Measurements from ENCODE around the gene MAPK8. TPM values are rescaled to one million over a fixed set of nuclear protein-coding genes. Genes with fewer than 3 reads are reported as not detected.
A peak's percentile ranks its signal among the peaks of the same experiment; 100 is the strongest.

Gene MAPK8
- total RNA-seq, 1 donor from 2014 or later, result 53.7 TPM

- Mint-ChIP-seq H3K27ac (ENCODE audit: unreplicated experiment) (no peak overlapping the region), H3K36me3 (ENCODE audit: low read depth, unreplicated experiment) (no peaks in the 10 kb centered on the region), H3K4me1 (ENCODE audit: unreplicated experiment) (no peaks in the 10 kb centered on the region), H3K27me3 (ENCODE audit: unreplicated experiment) (peaks cover 10% of the 10 kb centered on the region), H3K4me3 (ENCODE audit: unreplicated experiment) (no peak overlapping the region), H3K9me3 (ENCODE audit: unreplicated experiment) (no peaks in the 10 kb centered on the region)
- no peak for TF ChIP-seq CTCF (IDR thresholded peaks at IDR 0.05; ENCODE audit: unreplicated experiment)
- no peak for DNase-seq (ENCODE audit: low spot score)
Observed at GRCh38 chr10:48464121-48464870, 157.8 kb downstream of the MAPK8 start.

GRCh38 chr10:48464871-48465736 lies 158.6 kb downstream of the MAPK8 start:
- no peaks in the 10 kb centered on the region for H3K36me3 Mint-ChIP-seq (ENCODE audit: low read depth, unreplicated experiment)
- no peak overlapping the region for H3K4me3 Mint-ChIP-seq (ENCODE audit: unreplicated experiment)
- no peaks in the 10 kb centered on the region for H3K9me3 Mint-ChIP-seq (ENCODE audit: unreplicated experiment)
- H3K27ac Mint-ChIP-seq (ENCODE audit: unreplicated experiment), result no peak overlapping the region
- TF ChIP-seq CTCF (IDR thresholded peaks at IDR 0.05; ENCODE audit: unreplicated experiment), result no peak
- peaks cover 10% of the 10 kb centered on the region for H3K27me3 Mint-ChIP-seq (ENCODE audit: unreplicated experiment)
- H3K4me1 Mint-ChIP-seq (ENCODE audit: unreplicated experiment), result peaks cover 3% of the 10 kb centered on the region
- no peak for DNase-seq (ENCODE audit: low spot score)

GRCh38 chr10:48465860-48466521 lies 159.5 kb downstream of the MAPK8 start:
- no peak for DNase-seq (ENCODE audit: low spot score)
- Mint-ChIP-seq H3K9me3 (ENCODE audit: unreplicated experiment) (no peaks in the 10 kb centered on the region), H3K36me3 (ENCODE audit: low read depth, unreplicated experiment) (no peaks in the 10 kb centered on the region), H3K27ac (ENCODE audit: unreplicated experiment) (no peak overlapping the region), H3K27me3 (ENCODE audit: unreplicated experiment) (peaks cover 13% of the 10 kb centered on the region), H3K4me3 (ENCODE audit: unreplicated experiment) (peak overlapping the region; percentile 79), H3K4me1 (ENCODE audit: unreplicated experiment) (peaks cover 10% of the 10 kb centered on the region)
- TF ChIP-seq CTCF (IDR thresholded peaks at IDR 0.05; ENCODE audit: unreplicated experiment), result no peak

GRCh38 chr10:48466611-48467240 lies 160.2 kb downstream of the MAPK8 start:
- Mint-ChIP-seq H3K36me3 (ENCODE audit: low read depth, unreplicated experiment) (no peaks in the 10 kb centered on the region), H3K9me3 (ENCODE audit: unreplicated experiment) (no peaks in the 10 kb centered on the region), H3K4me1 (ENCODE audit: unreplicated experiment) (peaks cover 13% of the 10 kb centered on the region), H3K27me3 (ENCODE audit: unreplicated experiment) (peaks cover 13% of the 10 kb centered on the region), H3K4me3 (ENCODE audit: unreplicated experiment) (no peak overlapping the region), H3K27ac (ENCODE audit: unreplicated experiment) (no peak overlapping the region)
- TF ChIP-seq CTCF (IDR thresholded peaks at IDR 0.05; ENCODE audit: unreplicated experiment), result no peak
- no peak for DNase-seq (ENCODE audit: low spot score)

All from endothelial cell (in vitro differentiated cells).